BE2C (cell line): ENCODE measurements around the gene ATRN.
"Not testable (repeated sequence)": the region's sequence is repeated elsewhere in the genome, so short reads cannot be mapped to it uniquely, and the experiment has no call there.

Source experiments
- DNase-seq: peaks from one replicate; pipeline ENCODE4 v3.0.0-alpha.2; 2020
- H3K27me3 ChIP-seq: fragments of 250-450 bp; sonication (Bioruptor Pico); 2 replicates; pipeline ENCODE4 v1.5.1; 2020; ENCODE audit warnings: mild to moderate bottlenecking
- H3K36me3 ChIP-seq: fragments of 250-450 bp; sonication (Bioruptor Pico); 2 replicates; pipeline ENCODE4 v1.5.1; 2020; ENCODE audit warnings: mild to moderate bottlenecking
- H3K4me1 ChIP-seq: fragments of 250-450 bp; sonication (Bioruptor Pico); 2 replicates; pipeline ENCODE4 v1.5.1; 2020
- H3K4me3 ChIP-seq: 2 replicates; pipeline ENCODE4 v1.5.1; 2011; ENCODE audit warnings: low read depth, low read length
- H3K9me3 ChIP-seq: fragments of 250-450 bp; sonication (Bioruptor Pico); 2 replicates; pipeline ENCODE4 v1.5.1; 2020
- CTCF ChIP-seq: IDR thresholded peaks from 2 replicates; pipeline ENCODE4 v1.5.1; 2012; ENCODE audit warnings: mild to moderate bottlenecking, low read depth, low read length

Gene ATRN

DNA sequence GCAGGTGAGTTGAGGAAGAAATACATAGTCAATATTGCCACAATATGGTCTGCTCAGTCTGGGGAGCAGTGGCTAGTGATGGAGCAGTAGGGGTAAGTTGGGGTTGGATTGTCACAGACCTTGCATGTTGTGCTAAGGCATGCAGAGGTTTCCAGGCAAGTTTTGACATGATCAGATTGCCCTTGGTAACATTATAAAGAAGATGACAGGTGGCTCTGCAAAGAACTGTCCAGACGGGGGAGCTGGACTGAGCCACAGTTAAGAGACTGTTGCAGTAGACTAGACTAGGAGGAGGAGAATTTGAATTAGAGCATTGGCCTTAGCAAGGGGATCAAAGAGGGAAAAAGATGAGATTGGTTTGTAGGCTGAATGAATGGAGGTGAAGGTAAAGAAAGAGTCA lies 23.4 kb downstream of the ATRN start:
- H3K9me3 ChIP-seq: no peaks in the 10 kb centered on the region; the same call in 1 of the 2 replicates
- H3K4me3 ChIP-seq: no peak overlapping the region
- no peaks in the 10 kb centered on the region for H3K27me3 ChIP-seq
- TF ChIP-seq CTCF: no peak
- no peaks in the 10 kb centered on the region for H3K36me3 ChIP-seq
- no peaks in the 10 kb centered on the region for H3K4me1 ChIP-seq
- DNase-seq: no peak

- no peaks in the 10 kb centered on the region for H3K27me3 ChIP-seq
- TF ChIP-seq CTCF: no peak
- DNase-seq: no peak
- H3K36me3 ChIP-seq: no peaks in the 10 kb centered on the region
- H3K4me3 ChIP-seq: no peak overlapping the region
- no peaks in the 10 kb centered on the region for H3K9me3 ChIP-seq
- H3K4me1 ChIP-seq: no peaks in the 10 kb centered on the region
Observed at GRCh38 chr20:3502878-3503277, 32.1 kb downstream of the ATRN start.

DNA sequence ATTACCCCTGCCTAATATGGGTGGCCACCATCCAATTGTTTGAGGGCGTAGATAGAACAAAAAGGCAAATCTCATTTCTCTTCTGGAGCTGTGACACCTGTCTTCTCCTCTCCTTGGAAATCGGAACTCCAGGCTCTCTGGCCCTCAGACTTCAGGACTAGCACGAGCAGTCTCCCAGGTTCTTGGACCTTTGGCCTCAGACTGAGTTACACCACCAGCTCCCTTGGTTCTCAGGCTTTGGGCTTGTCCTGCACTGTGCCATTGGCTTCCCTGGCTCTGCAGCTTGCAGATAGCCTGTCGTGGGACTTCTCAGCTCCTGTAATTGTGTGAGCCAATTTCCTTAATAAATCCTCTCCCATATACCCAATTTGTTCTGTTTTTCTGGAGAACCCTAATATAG lies 34.3 kb downstream of the ATRN start:
- Histone ChIP-seq H3K4me3 (no peak overlapping the region), H3K27me3 (no peaks in the 10 kb centered on the region), H3K9me3 (no peaks in the 10 kb centered on the region), H3K4me1 (no peaks in the 10 kb centered on the region), H3K36me3 (no peaks in the 10 kb centered on the region)
- no peak for TF ChIP-seq CTCF
- no peak for DNase-seq

DNA sequence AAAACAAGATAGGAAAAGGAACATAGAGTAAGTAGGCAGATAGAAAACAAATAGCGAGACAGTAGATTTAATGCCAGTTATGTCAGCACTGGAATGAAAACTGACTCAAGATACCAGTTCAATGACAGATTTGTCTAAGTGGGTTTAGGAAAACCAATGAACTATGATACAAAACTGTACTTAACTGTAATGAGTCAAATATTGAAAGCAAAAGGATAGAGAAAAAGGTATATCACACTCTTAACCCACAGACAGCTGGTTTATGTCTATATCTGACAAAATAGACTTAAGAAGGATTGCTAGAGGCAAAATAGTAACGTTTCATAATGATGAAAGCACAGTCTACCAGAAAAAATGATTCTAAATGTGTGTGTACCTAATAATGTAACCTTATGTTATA lies 38.2 kb downstream of the ATRN start:
- H3K4me3 ChIP-seq: no peak overlapping the region
- H3K4me1 ChIP-seq: no peaks in the 10 kb centered on the region
- no peaks in the 10 kb centered on the region for H3K27me3 ChIP-seq
- H3K36me3 ChIP-seq: no peaks in the 10 kb centered on the region
- DNase-seq: no peak
- TF ChIP-seq CTCF: no peak
- no peaks in the 10 kb centered on the region; the same call in 1 of the 2 replicates for H3K9me3 ChIP-seq

- no peak for TF ChIP-seq CTCF
- Histone ChIP-seq H3K36me3 (no peaks in the 10 kb centered on the region), H3K4me3 (no peak overlapping the region), H3K9me3 (no peaks in the 10 kb centered on the region; the same call in 1 of the 2 replicates), H3K4me1 (no peaks in the 10 kb centered on the region), H3K27me3 (no peaks in the 10 kb centered on the region)
- DNase-seq: no peak
Observed at GRCh38 chr20:3510110-3510509, 39.3 kb downstream of the ATRN start.

DNA sequence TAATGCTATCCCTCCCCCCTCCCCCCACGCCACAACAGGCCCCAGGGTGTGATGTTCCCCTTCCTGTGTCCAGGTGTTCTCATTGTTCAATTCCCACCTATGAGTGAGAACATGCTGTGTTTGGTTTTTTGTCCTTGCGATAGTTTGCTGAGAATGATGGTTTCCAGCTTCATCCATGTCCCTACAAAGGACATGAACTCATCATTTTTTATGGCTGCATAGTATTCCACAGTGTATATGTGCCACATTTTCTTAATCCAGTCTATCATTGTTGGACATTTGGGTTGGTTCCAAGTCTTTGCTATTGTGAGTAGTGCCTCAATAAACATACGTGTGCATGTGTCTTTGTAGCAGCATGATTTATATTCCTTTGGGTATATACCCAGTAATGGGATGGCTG lies 41.4 kb downstream of the ATRN start:
- not testable (repeated sequence) for H3K4me3 ChIP-seq, H3K36me3 ChIP-seq

More for the DNA sequence above, 41.4 kb downstream of the ATRN start:
- DNase-seq, H3K9me3 ChIP-seq, H3K27me3 ChIP-seq, H3K4me1 ChIP-seq: not testable (repeated sequence)
